ENCODE data around the gene PRKCZ.
A peak's percentile ranks its signal among the peaks of the same experiment; 100 is the strongest.

Gene PRKCZ

GRCh38 chr1:2049718-2050431 lies at the start of gene PRKCZ:
Gene PRKCZ (plus strand): TSS chr1:2050411. CDS start chr1:2050631, 220 bp downstream.
- peak within 1 kb of the TSS; percentile 87 for H3K27ac Mint-ChIP-seq
- peak within 1 kb of the TSS; percentile 77 to 86 for H3K4me3 Mint-ChIP-seq
- ATAC-seq (replicated peaks), result peak; percentile 90 to 94
- H3K4me1 Mint-ChIP-seq, result peaks cover 31 to 45% of the 10 kb centered on the region in 2 donors
- H3K27me3 Mint-ChIP-seq, result peaks cover 33 to 38% of the 10 kb centered on the region in 2 donors
- peak; percentile 91 for DNase-seq
- no peaks in the 10 kb centered on the region for H3K9me3 Mint-ChIP-seq
- peaks cover 0 to 5% of the 10 kb centered on the region in 2 donors for H3K36me3 Mint-ChIP-seq

GRCh38 chr1:2000432-2000831 lies 49.8 kb upstream of the PRKCZ start:
- no peak for DNase-seq
- Mint-ChIP-seq H3K4me1 (peaks cover 0 to 3% of the 10 kb centered on the region in 2 donors), H3K9me3 (no peaks in the 10 kb centered on the region), H3K27ac (no peak overlapping the region), H3K4me3 (no peak overlapping the region), H3K36me3 (no peaks in the 10 kb centered on the region), H3K27me3 (peaks cover 50 to 65% of the 10 kb centered on the region in 2 donors)
- ATAC-seq (replicated peaks), result no peak

GRCh38 chr1:2000850-2001249 lies 49.4 kb upstream of the PRKCZ start:
- no peak for ATAC-seq (replicated peaks)

GRCh38 chr1:2001773-2002411 lies 48.3 kb upstream of the PRKCZ start:
- ATAC-seq (replicated peaks) (no peak), DNase-seq (no peak)
- no peaks in the 10 kb centered on the region for H3K4me1 Mint-ChIP-seq
- no peaks in the 10 kb centered on the region for H3K36me3 Mint-ChIP-seq
- no peak overlapping the region for H3K4me3 Mint-ChIP-seq
- H3K27ac Mint-ChIP-seq, result no peak overlapping the region
- peaks cover 53 to 78% of the 10 kb centered on the region in 2 donors for H3K27me3 Mint-ChIP-seq
- H3K9me3 Mint-ChIP-seq, result no peaks in the 10 kb centered on the region

More at GRCh38 chr1:2000850-2001249, 49.4 kb upstream of the PRKCZ start:
- no peaks in the 10 kb centered on the region for H3K36me3 Mint-ChIP-seq
- H3K9me3 Mint-ChIP-seq, result no peaks in the 10 kb centered on the region
- no peak overlapping the region for H3K4me3 Mint-ChIP-seq
- peaks cover 0 to 3% of the 10 kb centered on the region in 2 donors for H3K4me1 Mint-ChIP-seq
- no peak for DNase-seq
- peaks cover 53 to 69% of the 10 kb centered on the region in 2 donors for H3K27me3 Mint-ChIP-seq
- H3K27ac Mint-ChIP-seq, result no peak overlapping the region

GRCh38 chr1:2003541-2004131 lies 46.6 kb upstream of the PRKCZ start, which contains the start of gene CFAP74:
Gene CFAP74 (minus strand): TSS chr1:2003786. CDS start chr1:1990956, 12,830 bp downstream.
- Mint-ChIP-seq H3K4me3 (no peak within 1 kb of the TSS), H3K27ac (no peak within 1 kb of the TSS), H3K9me3 (no peaks in the 10 kb centered on the region), H3K4me1 (no peaks in the 10 kb centered on the region), H3K27me3 (peaks cover 48 to 66% of the 10 kb centered on the region in 2 donors), H3K36me3 (no peaks in the 10 kb centered on the region)
- DNase-seq (no peak), ATAC-seq (replicated peaks) (peak; percentile 34 to 38)

GRCh38 chr1:2004856-2005255 lies 45.4 kb upstream of the PRKCZ start:
- H3K4me1 Mint-ChIP-seq, result no peaks in the 10 kb centered on the region
- H3K4me3 Mint-ChIP-seq, result no peak overlapping the region
- H3K27me3 Mint-ChIP-seq, result peaks cover 47 to 58% of the 10 kb centered on the region in 2 donors
- no peak for DNase-seq
- ATAC-seq (replicated peaks), result no peak
- H3K27ac Mint-ChIP-seq, result no peak overlapping the region
- H3K9me3 Mint-ChIP-seq, result no peaks in the 10 kb centered on the region
- no peaks in the 10 kb centered on the region for H3K36me3 Mint-ChIP-seq

- no peaks in the 10 kb centered on the region for H3K4me1 Mint-ChIP-seq
- H3K4me3 Mint-ChIP-seq, result no peak overlapping the region
- no peaks in the 10 kb centered on the region for H3K9me3 Mint-ChIP-seq
- peaks cover 30 to 50% of the 10 kb centered on the region in 2 donors for H3K27me3 Mint-ChIP-seq
- no peak for ATAC-seq (replicated peaks)
- H3K36me3 Mint-ChIP-seq, result no peaks in the 10 kb centered on the region
- DNase-seq, result no peak
- no peak overlapping the region for H3K27ac Mint-ChIP-seq
These were observed 40.8 kb upstream of the PRKCZ start for GRCh38 chr1:2009101-2010053.

- H3K4me3 Mint-ChIP-seq, result no peak overlapping the region
- peaks cover 3 to 5% of the 10 kb centered on the region in 2 donors for H3K4me1 Mint-ChIP-seq
- H3K27ac Mint-ChIP-seq, result no peak overlapping the region
- DNase-seq, result no peak
- peaks cover 52 to 67% of the 10 kb centered on the region in 2 donors for H3K27me3 Mint-ChIP-seq
- H3K9me3 Mint-ChIP-seq, result no peaks in the 10 kb centered on the region
- ATAC-seq (replicated peaks), result no peak
- peaks cover 0 to 2% of the 10 kb centered on the region in 2 donors for H3K36me3 Mint-ChIP-seq
These were observed 36.0 kb upstream of the PRKCZ start for GRCh38 chr1:2014181-2014580.

GRCh38 chr1:2014741-2015735 lies 35.2 kb upstream of the PRKCZ start:
- H3K4me3 Mint-ChIP-seq, result no peak overlapping the region
- ATAC-seq (replicated peaks) (no peak), DNase-seq (no peak)
- peaks cover 3 to 10% of the 10 kb centered on the region in 2 donors for H3K4me1 Mint-ChIP-seq
- no peak overlapping the region for H3K27ac Mint-ChIP-seq
- H3K27me3 Mint-ChIP-seq, result peaks cover 50 to 67% of the 10 kb centered on the region in 2 donors
- H3K36me3 Mint-ChIP-seq, result peaks cover 0 to 2% of the 10 kb centered on the region in 2 donors
- H3K9me3 Mint-ChIP-seq, result no peaks in the 10 kb centered on the region

- no peak for DNase-seq
- H3K9me3 Mint-ChIP-seq, result no peaks in the 10 kb centered on the region
- no peak overlapping the region for H3K27ac Mint-ChIP-seq
- peaks cover 3 to 13% of the 10 kb centered on the region in 2 donors for H3K4me1 Mint-ChIP-seq
- ATAC-seq (replicated peaks), result no peak
- H3K4me3 Mint-ChIP-seq, result no peak overlapping the region
- peaks cover 59 to 68% of the 10 kb centered on the region in 2 donors for H3K27me3 Mint-ChIP-seq
- peaks cover 0 to 2% of the 10 kb centered on the region in 2 donors for H3K36me3 Mint-ChIP-seq
These were observed 34.1 kb upstream of the PRKCZ start for GRCh38 chr1:2016123-2016522.

- Mint-ChIP-seq H3K4me1 (peaks cover 3 to 13% of the 10 kb centered on the region in 2 donors), H3K4me3 (peak overlapping the region; percentile 46 to 79), H3K27ac (no peak overlapping the region), H3K36me3 (peaks cover 0 to 2% of the 10 kb centered on the region in 2 donors), H3K9me3 (no peaks in the 10 kb centered on the region), H3K27me3 (peaks cover 83 to 85% of the 10 kb centered on the region in 2 donors)
- ATAC-seq (replicated peaks), result no peak
- DNase-seq, result no peak
These were observed 31.7 kb upstream of the PRKCZ start for GRCh38 chr1:2018217-2019171.

GRCh38 chr1:2019172-2019543 lies 31.1 kb upstream of the PRKCZ start, which contains the start of gene GABRD:
Gene GABRD (plus strand): TSS chr1:2019345. CDS start chr1:2019424, 79 bp downstream.
- Mint-ChIP-seq H3K4me3 (peak within 1 kb of the TSS; percentile 46 to 79), H3K36me3 (peaks cover 0 to 2% of the 10 kb centered on the region in 2 donors), H3K4me1 (peaks cover 3 to 13% of the 10 kb centered on the region in 2 donors), H3K27ac (no peak within 1 kb of the TSS), H3K27me3 (peaks cover 84 to 88% of the 10 kb centered on the region in 2 donors), H3K9me3 (no peaks in the 10 kb centered on the region)
- DNase-seq (no peak), ATAC-seq (replicated peaks) (peak; percentile 27 to 55)
